LoVo (cell line): ENCODE results near the gene CYP3A7.
"Not testable (repeated sequence)": the region's sequence is repeated elsewhere in the genome, so short reads cannot be mapped to it uniquely, and the experiment has no call there.

ENCODE experiments used
- DNase-seq: peaks from one replicate; pipeline ENCODE4 v3.0.0-alpha.2; 2016; ENCODE audit warnings: low spot score

CYP3A7 gene

DNA sequence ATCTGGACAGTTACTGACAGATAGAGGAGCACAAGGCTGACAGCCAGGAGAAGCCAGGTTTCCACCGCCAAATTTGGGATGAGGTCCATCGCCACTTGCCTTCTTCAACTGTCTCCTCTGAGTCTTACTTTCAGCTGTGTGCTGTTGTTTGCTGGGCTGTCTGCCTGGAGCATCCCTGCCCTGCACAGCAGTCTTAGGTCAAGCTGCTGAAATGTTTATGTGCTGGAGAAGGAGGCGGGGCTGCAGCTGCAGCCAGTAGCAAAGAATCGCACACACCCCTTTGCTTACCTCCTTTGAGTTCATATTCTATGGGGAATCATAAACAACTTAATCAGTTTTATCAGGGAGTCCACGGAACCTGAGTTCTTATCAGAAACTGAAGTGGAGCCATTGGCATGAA lies 35.0 kb downstream of the CYP3A7 start:
- peak; percentile 32 for DNase-seq

DNA sequence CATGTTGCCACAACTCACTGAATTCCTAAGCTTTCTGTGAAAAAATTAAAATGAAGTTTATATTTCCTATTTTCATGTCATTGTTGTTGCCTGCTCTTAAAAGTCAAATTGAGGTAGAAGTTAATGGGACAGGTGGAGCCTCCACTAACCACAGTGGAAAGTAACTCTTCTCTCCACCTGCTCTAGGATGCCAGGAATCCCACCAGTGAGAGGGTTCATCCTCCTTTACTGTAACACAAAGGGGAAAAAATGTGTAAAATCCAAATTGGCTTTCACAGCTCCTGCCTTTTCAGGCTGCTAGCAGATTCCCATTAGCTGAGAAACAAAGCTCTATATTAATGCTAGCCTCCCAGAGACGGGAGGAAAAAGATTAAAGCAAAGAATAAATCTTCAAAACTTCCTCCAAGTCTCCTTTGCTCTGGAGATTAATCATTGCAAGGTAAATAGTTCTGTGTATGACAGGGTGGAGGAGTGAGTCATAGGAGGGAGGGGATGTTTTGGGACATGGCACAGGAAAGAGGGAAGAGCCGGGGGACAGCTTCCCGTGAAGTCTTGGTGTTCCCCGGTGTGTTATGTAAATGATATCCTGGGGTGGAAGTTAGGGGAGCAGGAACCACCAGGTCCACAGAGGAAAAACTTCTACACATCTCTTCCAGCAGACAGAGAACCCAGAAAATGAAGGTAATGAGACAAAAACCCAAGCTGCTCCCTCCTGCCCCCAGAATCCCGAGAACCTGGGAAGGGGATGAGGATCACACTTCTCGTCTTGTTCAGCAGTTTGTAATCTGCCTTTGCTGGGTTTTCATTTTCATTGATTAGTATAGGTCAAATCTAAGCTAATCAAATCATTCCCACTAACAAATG lies 35.9 kb downstream of the CYP3A7 start:
- DNase-seq, result peak; percentile 79

DNA sequence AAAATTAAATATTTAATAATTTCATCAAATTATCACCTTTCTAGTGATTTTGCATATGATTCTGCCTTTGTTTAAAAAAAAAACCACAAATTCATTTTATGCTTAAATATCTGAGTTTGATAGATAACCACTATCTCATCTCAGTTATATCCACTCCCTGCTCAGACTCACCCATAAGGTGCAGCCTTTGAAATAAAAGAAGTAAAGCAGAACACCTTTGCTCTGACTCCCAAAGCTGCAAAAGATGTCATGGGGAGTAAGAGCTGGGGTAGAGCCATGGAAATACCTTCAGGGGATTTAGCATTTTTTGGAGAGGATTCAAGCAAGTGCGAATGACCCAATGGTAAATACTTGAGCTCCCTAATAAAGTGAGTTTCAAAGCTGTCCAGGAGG lies 40.1 kb downstream of the CYP3A7 start:
- no peak for DNase-seq

DNA sequence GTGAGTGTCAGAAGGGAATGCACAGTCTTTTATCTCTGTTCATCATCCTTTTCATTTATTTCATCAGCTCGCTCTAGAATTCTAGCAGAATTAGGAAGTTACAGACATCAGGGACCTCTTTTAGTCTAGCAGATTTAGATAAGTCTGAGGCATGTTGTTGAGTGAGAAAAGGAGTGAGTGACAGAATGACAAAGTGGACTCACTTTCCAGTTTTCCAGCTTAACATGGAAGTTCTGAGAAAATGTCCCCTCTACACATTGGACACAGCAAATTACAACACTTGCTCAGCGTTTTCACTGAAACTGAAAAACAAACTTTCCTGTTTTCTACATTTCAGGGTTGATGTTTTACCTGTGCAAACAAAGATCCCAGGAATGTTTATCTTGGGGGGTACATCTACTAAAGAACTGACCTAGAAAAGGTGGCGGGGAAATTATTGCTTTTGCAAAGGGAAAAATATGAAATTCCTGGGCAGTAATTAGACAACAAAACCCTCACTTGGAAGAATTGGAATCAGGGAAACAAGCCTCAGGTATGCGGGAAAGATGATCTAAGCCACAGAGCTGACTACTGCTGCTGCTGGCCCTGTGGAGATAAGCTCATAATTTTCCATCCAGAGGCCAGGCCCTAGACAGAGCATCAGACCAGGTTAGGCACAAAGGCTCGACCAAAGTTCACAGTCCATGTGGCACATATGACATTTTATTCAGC lies 40.6 kb downstream of the CYP3A7 start:
- peak; percentile 53 for DNase-seq

DNA sequence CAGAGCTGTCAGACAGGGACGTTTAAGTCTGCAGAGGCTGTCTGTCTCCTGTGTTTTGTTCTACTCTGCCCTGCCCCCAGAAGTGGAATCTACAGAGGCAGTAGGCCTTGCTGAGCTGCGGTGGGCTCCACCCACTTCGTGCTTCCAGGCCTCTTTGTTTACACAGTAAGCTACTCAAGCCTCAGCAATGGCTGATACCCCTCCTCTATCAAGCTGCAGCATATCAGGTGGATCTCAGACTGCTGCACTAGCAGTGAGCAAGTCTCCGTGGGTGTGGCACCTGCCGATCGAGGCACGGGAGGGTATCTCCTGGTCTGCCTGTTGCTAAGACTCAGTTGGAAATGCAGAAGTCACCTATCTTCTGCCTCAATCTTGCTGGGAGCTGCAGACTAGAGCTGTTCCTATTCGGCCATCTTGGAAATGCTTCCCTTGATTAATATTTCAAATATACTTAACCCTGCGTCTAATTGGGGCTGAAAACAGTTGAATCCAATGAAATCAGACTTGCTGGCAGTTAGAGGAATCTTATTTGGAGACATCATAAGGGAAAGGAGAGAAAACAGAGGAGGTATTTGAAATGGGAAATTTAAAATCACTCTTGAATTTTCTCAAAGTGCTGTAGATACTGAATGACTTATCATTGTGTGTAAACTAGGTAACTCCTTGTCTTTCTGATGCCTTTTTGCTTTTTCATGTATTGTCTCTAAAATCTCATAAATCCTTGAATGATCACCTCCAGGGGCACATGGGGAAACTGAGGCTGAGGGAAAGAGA lies 41.4 kb downstream of the CYP3A7 start:
- DNase-seq, result peak; percentile 79

- DNase-seq, result no peak
Measured at GRCh38 chr7:99693100-99693426, 41.9 kb downstream of the CYP3A7 start.

GRCh38 chr7:99692563-99692962 lies 42.4 kb downstream of the CYP3A7 start:
- DNase-seq, result not testable (repeated sequence)

DNA sequence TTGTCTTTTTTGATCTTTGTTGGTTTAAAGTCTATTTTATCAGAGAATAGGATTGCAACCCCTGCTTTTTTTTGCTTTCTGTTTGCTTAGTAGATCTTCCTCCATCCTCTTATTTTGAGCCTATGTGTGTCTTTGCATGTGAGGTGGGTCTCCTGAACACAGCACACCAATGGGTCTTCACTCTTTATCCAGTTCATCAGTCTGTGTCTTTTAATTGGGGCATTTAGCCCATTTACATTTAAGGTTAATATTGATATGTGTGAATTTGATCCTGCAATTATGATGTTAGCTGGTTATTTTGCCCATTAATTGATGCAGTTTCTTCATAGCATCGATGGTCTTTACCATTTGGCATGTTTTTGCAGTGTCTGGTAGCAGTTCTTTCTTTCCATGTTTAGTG lies 43.3 kb downstream of the CYP3A7 start:
- not testable (repeated sequence) for DNase-seq

GRCh38 chr7:99690918-99691317 lies 44.1 kb downstream of the CYP3A7 start:
- DNase-seq, result not testable (repeated sequence)

GRCh38 chr7:99685871-99686608 lies 49.0 kb downstream of the CYP3A7 start:
- not testable (repeated sequence) for DNase-seq

- DNase-seq, result no peak
Measured at GRCh38 chr7:99685129-99685758, 49.8 kb downstream of the CYP3A7 start.

DNA sequence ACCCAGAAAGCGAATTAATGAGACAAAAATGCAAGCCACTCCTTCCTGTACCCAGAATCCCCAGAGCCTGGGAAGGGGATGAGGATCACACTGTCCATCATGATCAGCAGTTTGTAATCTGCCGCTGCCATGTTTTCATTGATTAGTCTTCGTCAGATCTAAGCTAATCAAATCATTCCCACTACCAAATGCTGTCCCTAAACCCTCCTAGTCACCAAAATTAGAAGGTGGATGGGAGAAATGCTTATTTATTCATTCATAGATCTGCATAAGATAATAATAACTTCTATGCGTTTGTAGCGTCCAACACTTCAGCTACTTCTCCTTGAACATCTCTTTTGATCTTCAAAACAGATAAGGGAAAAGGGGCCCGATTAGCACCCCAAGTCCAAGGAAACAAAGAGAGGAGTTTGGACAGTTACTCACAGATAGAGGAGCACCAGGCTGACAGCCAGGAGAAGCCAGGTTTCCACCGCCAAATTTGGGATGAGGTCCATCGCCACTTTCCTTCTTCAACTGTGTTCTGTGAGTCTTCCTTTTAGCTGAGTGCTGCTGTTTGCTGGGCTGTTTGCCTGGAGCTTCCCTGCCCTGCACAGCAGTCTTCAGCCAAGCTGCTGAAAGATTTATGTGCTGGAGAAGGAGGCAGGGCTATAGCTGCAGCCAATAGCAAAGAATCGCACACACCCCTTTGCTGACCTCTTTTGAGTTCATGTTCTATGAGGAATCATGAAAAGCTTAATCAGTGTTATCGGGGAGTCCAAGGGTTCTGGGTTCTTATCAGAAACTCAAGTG lies 55.4 kb downstream of the CYP3A7 start, which contains the start of gene CYP3A5:
Gene CYP3A5, minus strand, starts transcription at position 597 of the 792 bp plus-strand sequence. Its CDS starts 100 bp downstream, at position 497.
- peak; percentile 61 for DNase-seq

DNA sequence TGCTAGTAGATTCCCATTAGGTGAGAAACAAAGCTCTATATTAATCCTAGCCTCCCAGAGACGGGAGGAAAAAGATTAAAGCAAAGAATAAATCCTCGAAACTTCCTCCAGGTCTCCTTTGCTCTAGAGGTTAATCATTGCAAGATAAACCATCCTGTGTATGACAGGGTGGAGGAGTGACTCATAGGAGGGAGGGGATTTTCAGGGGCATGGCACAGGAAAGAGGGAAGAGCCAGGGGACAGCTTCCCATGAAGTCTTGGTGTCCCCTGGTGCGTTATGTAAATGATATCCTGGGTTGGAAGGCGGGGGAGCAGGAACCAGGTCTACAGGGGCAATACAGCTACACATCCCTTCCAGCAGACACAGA lies 56.0 kb downstream of the CYP3A7 start:
- DNase-seq, result peak; percentile 96

DNA sequence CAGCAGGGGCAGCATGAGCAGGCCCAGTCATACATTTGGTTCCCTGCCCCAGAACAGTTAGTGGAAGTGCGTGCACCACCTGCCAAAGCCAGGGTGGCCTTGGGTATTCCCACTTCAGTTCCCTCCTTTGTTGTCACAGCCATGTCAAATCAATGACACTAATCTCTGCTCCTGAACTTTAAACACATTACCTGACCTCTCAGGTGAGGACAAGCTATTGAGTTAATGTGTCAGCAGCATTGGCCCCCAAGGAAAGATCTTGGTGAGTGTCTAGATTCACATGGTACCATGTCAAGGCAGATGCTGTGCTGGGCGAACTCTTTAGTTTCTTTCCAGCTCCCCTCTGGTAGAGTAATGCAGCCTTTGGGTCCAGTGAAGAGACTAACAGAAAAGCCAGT lies 57.3 kb downstream of the CYP3A7 start:
- DNase-seq, result no peak

DNA sequence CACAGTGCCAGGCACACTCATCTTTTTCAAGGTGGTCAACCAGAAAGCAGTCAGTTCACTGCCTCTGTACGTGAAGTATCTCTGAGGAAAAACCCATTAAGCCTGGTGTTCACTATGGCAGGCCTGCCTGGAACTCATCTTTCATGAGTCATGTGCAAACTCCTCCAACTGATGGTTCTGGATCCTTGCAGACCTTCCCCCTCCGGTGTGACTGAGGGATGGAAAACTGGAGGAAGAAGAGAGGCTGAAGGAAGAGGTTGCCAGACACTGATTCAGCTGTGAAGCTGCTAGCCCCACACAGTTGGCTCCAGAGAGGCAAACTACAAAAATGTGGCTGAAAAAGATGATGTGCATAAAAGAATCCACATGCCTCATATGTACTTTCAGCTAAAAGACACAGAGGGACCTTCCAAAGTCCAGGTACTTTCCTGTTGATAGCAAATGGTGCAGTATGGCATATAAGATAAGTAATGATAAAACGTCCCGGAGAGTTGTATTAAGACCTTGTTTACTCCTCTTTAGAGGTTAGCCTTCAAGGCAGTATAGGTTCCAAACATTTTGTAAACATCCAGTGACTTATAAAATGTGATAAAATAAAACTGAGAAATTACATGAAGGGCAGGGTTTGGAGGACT lies 57.9 kb downstream of the CYP3A7 start:
- DNase-seq, result no peak

- DNase-seq, result no peak
Measured at GRCh38 chr7:99674995-99675742, 59.8 kb downstream of the CYP3A7 start.

DNA sequence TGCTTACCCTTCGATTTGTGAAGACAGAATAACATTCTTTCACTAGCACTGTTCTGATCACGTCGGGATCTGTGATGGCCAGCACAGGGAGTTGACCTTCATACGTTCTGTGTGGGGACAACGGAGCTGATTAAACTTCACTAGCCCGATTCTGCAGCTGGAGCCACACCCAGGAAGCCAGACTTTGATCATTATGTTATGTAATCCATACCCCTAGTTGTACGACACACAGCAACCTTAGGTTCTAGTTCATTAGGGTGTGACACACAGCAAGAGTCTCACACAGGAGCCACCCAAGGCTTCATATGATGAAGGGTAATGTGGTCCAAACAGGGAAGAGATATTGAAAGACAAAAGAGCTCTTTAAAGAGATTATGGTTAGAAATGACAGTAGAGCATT lies 62.4 kb downstream of the CYP3A7 start:
- no peak for DNase-seq

DNA sequence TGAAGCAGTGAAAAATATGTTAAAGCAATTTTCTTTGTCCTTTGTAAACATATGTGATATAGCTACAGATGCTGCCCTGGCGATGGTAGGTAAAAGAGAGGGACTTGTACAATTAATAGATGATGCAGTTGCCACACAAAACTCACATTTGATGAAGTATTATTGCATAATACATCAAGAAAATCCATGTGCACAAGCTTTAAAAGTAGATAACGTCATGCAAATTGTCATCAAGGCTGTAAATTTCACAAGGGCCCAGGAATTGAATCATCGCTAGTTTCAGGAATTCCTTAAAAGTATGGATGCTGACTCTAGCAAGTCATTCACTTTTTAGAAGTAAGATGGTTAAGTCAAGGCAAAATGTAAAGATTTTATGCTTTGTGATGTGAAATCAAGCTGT lies 65.2 kb downstream of the CYP3A7 start:
- no peak for DNase-seq

DNA sequence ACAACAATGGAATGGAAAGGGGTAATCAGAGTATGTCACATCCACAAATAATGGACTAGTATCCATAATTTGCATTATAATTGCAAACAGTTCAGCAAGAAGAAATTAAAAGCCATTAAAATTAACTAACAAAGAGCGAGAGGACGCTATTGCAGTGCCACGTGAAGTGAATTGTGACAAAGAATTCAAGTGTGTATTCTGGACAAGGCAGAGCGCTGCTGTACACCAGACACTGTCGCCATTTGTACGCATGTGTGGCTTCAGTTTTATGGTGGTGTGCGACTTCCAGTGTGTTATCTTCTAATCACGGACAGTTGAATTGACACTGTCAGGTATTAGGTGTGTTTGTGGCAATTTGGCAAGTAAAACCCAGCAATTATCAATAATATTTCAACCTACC lies 66.5 kb downstream of the CYP3A7 start:
- DNase-seq, result no peak
